HepG2 (cell line): ENCODE measurements around the gene BMPER.

Experiments
- CREM ChIP-seq, 2 experiments: sonication (generic) in 1 of 2; formaldehyde crosslinking in 1 of 2; IDR thresholded peaks; 2 replicates each; pipeline versions ENCODE4 v1.4.0 to v1.6.1; 2016 to 2020; ENCODE audit warnings: antibody characterized with exemption in 1 of 2, mild to moderate bottlenecking in 1 of 2, missing genetic modification reagents in 1 of 2
- HBP1 ChIP-seq: IDR thresholded peaks from 2 replicates; pipeline ENCODE4 v1.6.1; 2016; ENCODE audit warnings: low read depth, control low read depth
- SP2 ChIP-seq: sonication (generic); formaldehyde crosslinking; IDR thresholded peaks from 2 replicates; pipeline ENCODE4 v1.5.1; 2020; ENCODE audit warnings: mild to moderate bottlenecking, missing genetic modification reagents
- SUZ12 ChIP-seq: fragments of 150-350 bp; IDR thresholded peaks from 2 replicates; pipeline ENCODE4 v1.6.1; 2014; ENCODE audit warnings: low read depth, low read length
- ZNF782 ChIP-seq: sonication (generic); formaldehyde crosslinking; IDR thresholded peaks from 2 replicates; pipeline ENCODE4 v1.4.0; 2020; ENCODE audit warnings: missing genetic modification reagents, mild to moderate bottlenecking, borderline replicate concordance
- TF ChIP-seq, protein P1 (sequence below): sonication (generic); formaldehyde crosslinking; IDR thresholded peaks from 2 replicates; pipeline ENCODE4 v1.5.0; 2020; ENCODE audit warnings: mild to moderate bottlenecking, missing genetic modification reagents, moderate library complexity

GRCh38 chr7:34104115-34104514 lies 198.8 kb downstream of the BMPER start:
- TF ChIP-seq SP2 (no peak), HBP1 (CRISPR knock-in tag) (no peak), ZNF782 (CRISPR knock-in tag) (no peak), CREM (IDR thresholded peaks at IDR 0.05) (no peak), CREM (CRISPR knock-in tag; IDR thresholded peaks at IDR 0.05) (no peak), SUZ12 (no peak)
- TF ChIP-seq, protein P1, sequence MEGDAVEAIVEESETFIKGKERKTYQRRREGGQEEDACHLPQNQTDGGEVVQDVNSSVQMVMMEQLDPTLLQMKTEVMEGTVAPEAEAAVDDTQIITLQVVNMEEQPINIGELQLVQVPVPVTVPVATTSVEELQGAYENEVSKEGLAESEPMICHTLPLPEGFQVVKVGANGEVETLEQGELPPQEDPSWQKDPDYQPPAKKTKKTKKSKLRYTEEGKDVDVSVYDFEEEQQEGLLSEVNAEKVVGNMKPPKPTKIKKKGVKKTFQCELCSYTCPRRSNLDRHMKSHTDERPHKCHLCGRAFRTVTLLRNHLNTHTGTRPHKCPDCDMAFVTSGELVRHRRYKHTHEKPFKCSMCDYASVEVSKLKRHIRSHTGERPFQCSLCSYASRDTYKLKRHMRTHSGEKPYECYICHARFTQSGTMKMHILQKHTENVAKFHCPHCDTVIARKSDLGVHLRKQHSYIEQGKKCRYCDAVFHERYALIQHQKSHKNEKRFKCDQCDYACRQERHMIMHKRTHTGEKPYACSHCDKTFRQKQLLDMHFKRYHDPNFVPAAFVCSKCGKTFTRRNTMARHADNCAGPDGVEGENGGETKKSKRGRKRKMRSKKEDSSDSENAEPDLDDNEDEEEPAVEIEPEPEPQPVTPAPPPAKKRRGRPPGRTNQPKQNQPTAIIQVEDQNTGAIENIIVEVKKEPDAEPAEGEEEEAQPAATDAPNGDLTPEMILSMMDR, result no peak
